Testis (tissue), 3 donors: Measurements from ENCODE around the gene MYADML2. TPM values are rescaled to one million over a fixed set of nuclear protein-coding genes. Genes with fewer than 3 reads are reported as not detected.

Source experiments
- DNase-seq: peaks from one replicate; pipeline ENCODE4 v3.0.0-alpha.2; 2019
- H3K27ac ChIP-seq, 2 donors: fragments of 200-600 bp; sonication (generic); one replicate each; pipeline ENCODE4 v1.5.1; 2019
- H3K27me3 ChIP-seq: fragments of 200-600 bp; sonication (generic); one replicate; pipeline ENCODE4 v1.5.1; 2019
- H3K36me3 ChIP-seq: fragments of 200-600 bp; sonication (generic); one replicate; pipeline ENCODE4 v1.5.1; 2017; ENCODE audit warnings: low read depth; ENCODE audit errors: missing control alignments
- H3K4me1 ChIP-seq: fragments of 200-600 bp; sonication (generic); one replicate; pipeline ENCODE4 v1.5.1; 2019
- H3K4me3 ChIP-seq, 2 donors: fragments of 200-600 bp; sonication (generic); one replicate each; pipeline ENCODE4 v1.5.1; 2017 to 2019
- H3K9me3 ChIP-seq: fragments of 200-600 bp; sonication (generic); one replicate; pipeline ENCODE4 v1.5.1; 2017
- CTCF ChIP-seq, 3 experiments: fragments of 450-650 bp in 2 of 3; fragments of 200-600 bp in 1 of 3; sonication (generic) in 1 of 3; IDR thresholded peaks; one replicate each; pipeline ENCODE4 v1.5.1; 2016 to 2019; ENCODE audit warnings: antibody characterized with exemption in 3 of 3, mild to moderate bottlenecking in 2 of 3, moderate library complexity in 1 of 3
- POLR2A ChIP-seq: fragments of 450-650 bp; IDR thresholded peaks from one replicate; pipeline ENCODE4 v1.6.1; 2017; ENCODE audit warnings: antibody characterized with exemption, mild to moderate bottlenecking, moderate library complexity
- WGBS, 2 donors: methylation state at CpG; one replicate each; pipeline ENCODE4 v1.1.5; 2018; 5-methylcytosine and 5-hydroxymethylcytosine counted together
- intact Hi-C: fragments of 100-400 bp; cut with DNase I; formaldehyde crosslinking; loops from one replicate; pipeline ENCODE4 v1.15.1; 2023; ENCODE audit warnings: low total_unique reads
- polyA plus RNA-seq: library from polyadenylated mRNA; stranded (reverse); fragments of 350-450 nt; fragmentation: Illumina TruSeq; extraction: RNeasy Lipid Tissue Mini Kit (QIAGEN cat#74804); gene quantifications from one replicate; pipeline ENCODE4 v1.2.3, GENCODE V29; 2014; ENCODE audit warnings: low read depth, low replicate concordance; ENCODE audit not compliant: insufficient read depth
- total RNA-seq, 2 donors: library from RNA; depleted of rRNA; stranded (reverse); fragments of >200 nt; gene quantifications; one replicate each; pipeline ENCODE4 v1.2.3, GENCODE V29; 2016

MYADML2 gene
- total and polyA plus RNA-seq, 3 donors from 2014 or later: 0.16 to 0.57 (median 0.25) TPM

GRCh38 chr17:81976332-81977210, 29.5 kb upstream of the MYADML2 start:
- peak; percentile 54 for DNase-seq
- Histone ChIP-seq H3K27me3 (no peaks in the 10 kb centered on the region), H3K4me1 (peaks cover 11% of the 10 kb centered on the region), H3K36me3 (no peaks in the 10 kb centered on the region), H3K27ac (peak overlapping the region; percentile 52 to 94), H3K9me3 (no peaks in the 10 kb centered on the region), H3K4me3 (peak overlapping the region; percentile 82 to 89)
- WGBS, 2 donors: 16 to 24% methylated on average over 26 to 27 of the region's 30 CpGs
- intact Hi-C loops: no loop called here
- TF ChIP-seq CTCF (IDR thresholded peaks at IDR 0.05): no peak
- no peak for TF ChIP-seq POLR2A

GRCh38 chr17:81973432-81973831, 26.4 kb upstream of the MYADML2 start:
- Histone ChIP-seq H3K36me3 (no peaks in the 10 kb centered on the region), H3K27ac (no peak overlapping the region), H3K9me3 (no peaks in the 10 kb centered on the region), H3K4me3 (no peak overlapping the region), H3K4me1 (peaks cover 8% of the 10 kb centered on the region), H3K27me3 (no peaks in the 10 kb centered on the region)
- intact Hi-C loops: no loop called here
- no peak for TF ChIP-seq POLR2A
- TF ChIP-seq CTCF (IDR thresholded peaks at IDR 0.05): no peak
- no peak for DNase-seq

GRCh38 chr17:81968850-81969812, 22.1 kb upstream of the MYADML2 start:
- no peaks in the 10 kb centered on the region for H3K27me3 ChIP-seq
- no peak overlapping the region for H3K27ac ChIP-seq
- TF ChIP-seq CTCF (IDR thresholded peaks at IDR 0.05) (no peak), POLR2A (no peak)
- no peaks in the 10 kb centered on the region for H3K36me3 ChIP-seq
- peaks cover 17% of the 10 kb centered on the region for H3K4me1 ChIP-seq
- no peaks in the 10 kb centered on the region for H3K9me3 ChIP-seq
- no peak overlapping the region for H3K4me3 ChIP-seq
- 91 to 92% methylated on average over 9 to 12 of the region's 12 CpGs for WGBS, 2 donors
- DNase-seq: no peak
- intact Hi-C loops: no loop called here

GRCh38 chr17:81968396-81968745, 21.3 kb upstream of the MYADML2 start:
- H3K4me1 ChIP-seq: peaks cover 17% of the 10 kb centered on the region
- no peaks in the 10 kb centered on the region for H3K36me3 ChIP-seq
- TF ChIP-seq POLR2A (no peak), CTCF (IDR thresholded peaks at IDR 0.05) (no peak)
- intact Hi-C loops: no loop called here
- H3K27me3 ChIP-seq: no peaks in the 10 kb centered on the region
- no peaks in the 10 kb centered on the region for H3K9me3 ChIP-seq
- DNase-seq: no peak
- no peak overlapping the region for H3K27ac ChIP-seq
- 65 to 73% methylated on average over 7 of the region's 7 CpGs for WGBS, 2 donors
- H3K4me3 ChIP-seq: no peak overlapping the region
